DND-41 (cell line): ENCODE data around the gene ICA1.

Source experiments
- ATAC-seq: fragments of 200-7000 bp; cut with Tn5 transposase; 3 replicates; pipeline ENCODE4 v1.9.1; 2021; ENCODE audit warnings: low read depth; ENCODE audit not compliant: insufficient read depth
- DNase-seq: peaks from one replicate; pipeline ENCODE4 v3.0.0-alpha.2; 2020
- H2AFZ ChIP-seq: 2 replicates; pipeline ENCODE4 v1.6.0; 2012; ENCODE audit warnings: low read depth, low read length
- H3K27ac ChIP-seq: 2 replicates; pipeline ENCODE4 v1.5.1; 2012; ENCODE audit warnings: low read length, inconsistent platforms
- H3K27me3 ChIP-seq: fragments of 200-600 bp; sonication (generic); 2 replicates; pipeline ENCODE4 v1.6.0; 2012; ENCODE audit warnings: low read length, mild to moderate bottlenecking, inconsistent platforms; ENCODE audit not compliant: insufficient read depth, poor library complexity
- H3K36me3 ChIP-seq: 2 replicates; pipeline ENCODE4 v1.5.1; 2012; ENCODE audit warnings: low read length, inconsistent platforms; ENCODE audit not compliant: insufficient read depth
- H3K4me1 ChIP-seq: 2 replicates; pipeline ENCODE4 v1.5.1; 2012; ENCODE audit warnings: mild to moderate bottlenecking, low read length; ENCODE audit not compliant: insufficient read depth
- H3K4me2 ChIP-seq: 2 replicates; pipeline ENCODE4 v1.6.0; 2012; ENCODE audit warnings: mild to moderate bottlenecking, moderate library complexity, low read length, inconsistent platforms; ENCODE audit not compliant: insufficient read depth
- H3K4me3 ChIP-seq, 2 experiments: fragments of 200-600 bp in 1 of 2; shearing (Covaris generic) in 1 of 2; 2 replicates each; pipeline ENCODE4 v1.5.1; 2012 to 2016; ENCODE audit warnings: inconsistent platforms in 2 of 2, low read length in 2 of 2, mild to moderate bottlenecking in 2 of 2, low read depth in 1 of 2, moderate library complexity in 1 of 2
- H3K79me2 ChIP-seq: 2 replicates; pipeline ENCODE4 v1.6.0; 2012; ENCODE audit warnings: low read length, inconsistent platforms; ENCODE audit not compliant: insufficient read depth
- H3K9ac ChIP-seq: 2 replicates; pipeline ENCODE4 v1.6.0; 2012; ENCODE audit warnings: low read depth, mild to moderate bottlenecking, inconsistent platforms, low read length, moderate library complexity
- H3K9me3 ChIP-seq: 2 replicates; pipeline ENCODE4 v1.5.1; 2012; ENCODE audit warnings: low read length, moderate library complexity, mild to moderate bottlenecking, inconsistent platforms; ENCODE audit not compliant: insufficient read depth, severe bottlenecking
- H4K20me1 ChIP-seq: 2 replicates; pipeline ENCODE4 v1.6.0; 2012; ENCODE audit warnings: low read length; ENCODE audit not compliant: insufficient read depth
- CTCF ChIP-seq: IDR thresholded peaks from 2 replicates; pipeline ENCODE4 v1.5.1; 2012; ENCODE audit warnings: borderline replicate concordance, low read length, moderate library complexity, mild to moderate bottlenecking; ENCODE audit not compliant: poor library complexity, severe bottlenecking; ENCODE audit errors: extremely low read depth
- EZH2 ChIP-seq: IDR thresholded peaks from 3 replicates; pipeline ENCODE4 v1.6.1; 2012; ENCODE audit warnings: borderline replicate concordance, low read depth, mild to moderate bottlenecking, moderate library complexity, low read length, inconsistent platforms; ENCODE audit not compliant: severe bottlenecking

Gene ICA1

GRCh38 chr7:8151161-8151725 is 110.7 kb downstream of the ICA1 start:
- ATAC-seq: no peak
- H3K27ac ChIP-seq: no peak overlapping the region
- H3K4me2 ChIP-seq: no peak overlapping the region

GRCh38 chr7:8149222-8149621 is 112.7 kb downstream of the ICA1 start:
- Histone ChIP-seq H3K27me3 (no peaks in the 10 kb centered on the region), H3K9ac (peak overlapping the region; percentile 24; the same call in 1 of the 2 replicates), H3K36me3 (no peaks in the 10 kb centered on the region), H3K9me3 (no peaks in the 10 kb centered on the region), H3K4me2 (peak overlapping the region; percentile 44), H2AFZ (peak overlapping the region; percentile 60), H3K27ac (peak overlapping the region; percentile 78), H3K4me3 (no peak overlapping the region), H3K79me2 (no peaks in the 10 kb centered on the region), H4K20me1 (no peaks in the 10 kb centered on the region), H3K4me1 (peaks cover 30% of the 10 kb centered on the region)
- ATAC-seq (peak; percentile 82), DNase-seq (peak; percentile 35)
- no peak for TF ChIP-seq EZH2
- no peak for TF ChIP-seq CTCF

More at GRCh38 chr7:8151161-8151725, 110.7 kb downstream of the ICA1 start:
- peaks cover 37% of the 10 kb centered on the region for H3K4me1 ChIP-seq
- DNase-seq: no peak
- H3K36me3 ChIP-seq: no peaks in the 10 kb centered on the region
- TF ChIP-seq EZH2 (no peak), CTCF (no peak)
- no peaks in the 10 kb centered on the region for H4K20me1 ChIP-seq
- no peak overlapping the region for H3K4me3 ChIP-seq
- no peak overlapping the region for H2AFZ ChIP-seq
- no peaks in the 10 kb centered on the region for H3K79me2 ChIP-seq
- H3K27me3 ChIP-seq: no peaks in the 10 kb centered on the region
- no peaks in the 10 kb centered on the region for H3K9me3 ChIP-seq
- H3K9ac ChIP-seq: no peak overlapping the region

GRCh38 chr7:8147760-8148463 is 114.1 kb downstream of the ICA1 start:
- no peak overlapping the region for H3K27ac ChIP-seq
- H3K9ac ChIP-seq: no peak overlapping the region
- H4K20me1 ChIP-seq: no peaks in the 10 kb centered on the region
- no peaks in the 10 kb centered on the region for H3K9me3 ChIP-seq
- no peak overlapping the region for H2AFZ ChIP-seq
- H3K27me3 ChIP-seq: no peaks in the 10 kb centered on the region
- H3K79me2 ChIP-seq: no peaks in the 10 kb centered on the region
- DNase-seq (no peak), ATAC-seq (no peak)
- no peak for TF ChIP-seq CTCF
- H3K36me3 ChIP-seq: no peaks in the 10 kb centered on the region
- H3K4me3 ChIP-seq: no peak overlapping the region
- peaks cover 19% of the 10 kb centered on the region for H3K4me1 ChIP-seq
- H3K4me2 ChIP-seq: no peak overlapping the region
